ENCODE results near the gene PLXNA4.

DNA sequence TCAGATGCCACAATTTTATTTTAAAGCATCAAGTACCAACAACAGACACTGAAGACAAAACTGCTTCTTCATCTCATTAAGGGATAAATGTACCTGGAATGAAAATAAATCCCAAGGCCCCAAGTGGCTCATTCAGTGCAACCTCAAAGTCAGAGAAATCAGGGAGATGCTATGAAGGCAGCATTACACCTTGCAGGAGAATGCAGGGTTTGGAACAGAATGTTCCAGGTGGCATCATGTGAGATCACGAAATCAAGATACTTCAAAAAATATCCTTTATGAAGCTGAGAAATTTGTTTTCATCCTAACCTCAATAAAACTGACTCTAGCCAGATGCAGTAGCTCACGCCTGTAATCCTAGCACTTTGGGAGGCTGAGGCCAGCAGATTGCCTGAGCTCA, 477.1 kb downstream of the PLXNA4 start:
- no peak for TF ChIP-seq TAF1 (IDR thresholded peaks at IDR 0.05; ENCODE audit: borderline replicate concordance, low read depth, low read length)
- TF ChIP-seq POLR2A (IDR thresholded peaks at IDR 0.05; ENCODE audit: low read depth, low read length): no peak
- TF ChIP-seq POLR2AphosphoS5 (IDR thresholded peaks at IDR 0.05; ENCODE audit: low read depth, low read length): no peak

Data from GM12892 (cell line).